H54 (cell line): ENCODE measurements around the gene NOL3.

Source experiments
- DNase-seq: peaks from one replicate; pipeline ENCODE4 v3.0.0; 2011; ENCODE audit warnings: low spot score, mixed read lengths; ENCODE audit not compliant: insufficient read length
- FAIRE-seq: peaks from 3 replicates; lab custom pipeline; 2011; peaks lifted over from hg19 to GRCh38; lab: Jason Lieb, UNC
- POLR2A ChIP-seq: IDR thresholded peaks from 2 replicates; pipeline ENCODE4 v1.6.1; 2011; ENCODE audit warnings: low read depth, mild to moderate bottlenecking, low read length

The NOL3 gene

GRCh38 chr16:67204076-67204475, 33.7 kb downstream of the NOL3 start:
- no peak for DNase-seq
- no peak for FAIRE-seq
- TF ChIP-seq POLR2A, result no peak

GRCh38 chr16:67206129-67206837, 35.9 kb downstream of the NOL3 start:
- FAIRE-seq, result no peak
- no peak for TF ChIP-seq POLR2A
- DNase-seq, result no peak

GRCh38 chr16:67206838-67207248, 36.5 kb downstream of the NOL3 start:
- no peak for TF ChIP-seq POLR2A
- DNase-seq, result peak; percentile 80

GRCh38 chr16:67207249-67208091, 37.1 kb downstream of the NOL3 start:
- DNase-seq (peak; percentile 89), FAIRE-seq (no peak)
- TF ChIP-seq POLR2A, result no peak

More at GRCh38 chr16:67206838-67207248, 36.5 kb downstream of the NOL3 start:
- no peak for FAIRE-seq

- DNase-seq, result no peak
- no peak for FAIRE-seq
- no peak for TF ChIP-seq POLR2A
These were observed 38.0 kb downstream of the NOL3 start for GRCh38 chr16:67208154-67208896.

- no peak for TF ChIP-seq POLR2A
- FAIRE-seq, result no peak
These were observed 39.2 kb downstream of the NOL3 start for GRCh38 chr16:67209565-67209964.

GRCh38 chr16:67210069-67210937, 40.0 kb downstream of the NOL3 start:
- FAIRE-seq (no peak), DNase-seq (no peak)
- TF ChIP-seq POLR2A, result no peak

More at GRCh38 chr16:67209565-67209964, 39.2 kb downstream of the NOL3 start:
- no peak for DNase-seq

- DNase-seq, result no peak
- no peak for FAIRE-seq
- no peak for TF ChIP-seq POLR2A
These were observed 41.3 kb downstream of the NOL3 start for GRCh38 chr16:67211674-67212073.

- DNase-seq (no peak), FAIRE-seq (no peak)
- TF ChIP-seq POLR2A, result no peak
These were observed 42.4 kb downstream of the NOL3 start for GRCh38 chr16:67212766-67213165.

- FAIRE-seq, result no peak
These were observed 43.1 kb downstream of the NOL3 start for GRCh38 chr16:67213197-67214019.

GRCh38 chr16:67215706-67216105, 45.4 kb downstream of the NOL3 start:
- no peak for FAIRE-seq
- TF ChIP-seq POLR2A, result no peak
- DNase-seq, result no peak

More at GRCh38 chr16:67213197-67214019, 43.1 kb downstream of the NOL3 start:
- no peak for DNase-seq
- TF ChIP-seq POLR2A, result no peak

- TF ChIP-seq POLR2A, result no peak
- DNase-seq (no peak), FAIRE-seq (no peak)
These were observed 46.5 kb downstream of the NOL3 start for GRCh38 chr16:67216612-67217490.
